Uterus (tissue), 2 donors: Measurements from ENCODE around the gene TSPAN5.

Experiments used
- CTCF ChIP-seq, 4 experiments: fragments of 200-600 bp in 2 of 4; fragments of 450-650 bp in 2 of 4; sonication (generic) in 2 of 4; IDR thresholded peaks; one replicate each; pipeline ENCODE4 v1.5.1; 2016 to 2019; ENCODE audit warnings: antibody characterized with exemption in 4 of 4, mild to moderate bottlenecking in 2 of 4, moderate library complexity in 1 of 4
- POLR2A ChIP-seq, 2 donors: fragments of 450-650 bp; IDR thresholded peaks; one replicate each; pipeline ENCODE4 v1.6.1; 2016; ENCODE audit warnings: antibody characterized with exemption in 2 of 2, mild to moderate bottlenecking in 1 of 2, moderate library complexity in 1 of 2

DNA sequence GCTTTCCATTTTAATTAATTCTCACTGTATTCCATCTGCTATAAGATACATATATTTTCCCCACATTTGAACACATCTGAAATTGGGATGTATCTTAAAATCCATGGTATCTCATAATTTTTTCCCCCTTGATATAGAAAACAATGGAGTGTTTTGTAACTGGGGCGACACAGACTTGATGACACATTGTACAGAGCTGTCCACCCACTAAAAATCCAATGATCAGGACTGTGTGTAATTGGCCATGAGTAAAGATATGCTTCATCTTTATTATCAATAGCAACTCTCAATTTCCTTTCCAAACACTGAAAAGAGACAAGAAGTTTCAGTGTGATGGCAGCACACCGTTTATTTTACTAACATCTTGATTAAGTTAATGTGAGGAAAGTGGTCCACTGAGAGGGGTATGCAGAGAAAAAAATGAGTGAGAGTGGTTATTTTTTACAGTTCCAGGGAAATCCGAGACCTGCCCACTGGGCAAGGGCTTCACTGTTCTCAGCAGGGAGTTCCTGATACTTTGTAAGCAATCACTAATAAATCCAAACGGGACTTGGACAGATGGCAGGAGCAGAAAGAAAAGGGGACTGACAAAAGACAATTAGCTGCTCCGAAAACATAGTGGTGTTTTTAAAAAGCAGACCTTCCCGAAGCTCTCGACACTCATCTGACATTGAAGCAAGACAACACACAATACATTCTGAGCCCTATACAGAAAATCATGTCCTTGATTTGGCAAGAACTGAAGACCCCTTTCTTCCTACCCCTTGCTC, 149.4 kb downstream of the TSPAN5 start:
- no peak for TF ChIP-seq CTCF (IDR thresholded peaks at IDR 0.05)
- TF ChIP-seq POLR2A (IDR thresholded peaks at IDR 0.05), result no peak
